Osteoblast (primary cell): Measurements from ENCODE around the gene GFI1. TPM values are rescaled to one million over a fixed set of nuclear protein-coding genes. Genes with fewer than 3 reads are reported as not detected.

ENCODE experiments used
- DNase-seq: peaks from one replicate; pipeline ENCODE4 v3.0.0; 2011; ENCODE audit warnings: low spot score, mixed read lengths; ENCODE audit not compliant: insufficient read length; ENCODE audit errors: missing footprints
- H2AFZ ChIP-seq: 2 replicates; pipeline ENCODE4 v1.6.0; 2011; ENCODE audit warnings: mild to moderate bottlenecking, low read length
- H3K27ac ChIP-seq: 2 replicates; pipeline ENCODE4 v1.5.1; 2011; ENCODE audit warnings: mild to moderate bottlenecking, low read depth, low read length, moderate library complexity
- H3K27me3 ChIP-seq: 2 replicates; pipeline ENCODE4 v1.6.0; 2012; ENCODE audit warnings: mild to moderate bottlenecking, control low read depth, inconsistent platforms, low read length, moderate library complexity; ENCODE audit not compliant: insufficient read depth
- H3K36me3 ChIP-seq: 2 replicates; pipeline ENCODE4 v1.5.1; 2011; ENCODE audit warnings: mild to moderate bottlenecking, low read length, control low read depth, moderate library complexity; ENCODE audit not compliant: insufficient read depth
- H3K4me1 ChIP-seq: 2 replicates; pipeline ENCODE4 v1.5.1; 2011; ENCODE audit warnings: mild to moderate bottlenecking, low read length, control low read depth, moderate library complexity; ENCODE audit not compliant: insufficient read depth
- H3K4me2 ChIP-seq: 2 replicates; pipeline ENCODE4 v1.6.0; 2011; ENCODE audit warnings: mild to moderate bottlenecking, low read length; ENCODE audit not compliant: insufficient read depth
- H3K4me3 ChIP-seq: fragments of 200-600 bp; sonication (generic); 3 replicates; pipeline ENCODE4 v1.5.1; 2012; ENCODE audit warnings: mild to moderate bottlenecking, low read length, inconsistent platforms; ENCODE audit not compliant: insufficient read depth
- H3K79me2 ChIP-seq: 2 replicates; pipeline ENCODE4 v1.6.0; 2012; ENCODE audit warnings: mild to moderate bottlenecking, low read length, control low read depth, inconsistent platforms; ENCODE audit not compliant: insufficient read depth
- H3K9me3 ChIP-seq: 2 replicates; pipeline ENCODE4 v1.5.1; 2011; ENCODE audit warnings: low read depth, low read length, control low read depth
- H4K20me1 ChIP-seq: 2 replicates; pipeline ENCODE4 v1.6.0; 2012; ENCODE audit warnings: mild to moderate bottlenecking, low read length, control low read depth; ENCODE audit not compliant: insufficient read depth
- CTCF ChIP-seq: IDR thresholded peaks from 2 replicates; pipeline ENCODE4 v1.5.1; 2011; ENCODE audit warnings: mild to moderate bottlenecking, low read depth, low read length, moderate library complexity; ENCODE audit errors: extremely low read depth
- total RNA-seq: library from RNA; depleted of rRNA; stranded (reverse); fragments of >200 nt; gene quantifications from 2 replicates; pipeline ENCODE4 v1.2.3, GENCODE V29; 2012

GFI1 gene
- total RNA-seq, 1 donor, result not detected

GRCh38 chr1:92503043-92503925, 16.6 kb upstream of the GFI1 start:
- no peak for TF ChIP-seq CTCF
- Histone ChIP-seq H2AFZ (peak overlapping the region; percentile 28), H3K4me3 (no peak overlapping the region), H3K27me3 (no peaks in the 10 kb centered on the region), H3K79me2 (no peaks in the 10 kb centered on the region), H3K4me1 (peaks cover 16% of the 10 kb centered on the region), H3K9me3 (no peaks in the 10 kb centered on the region), H3K4me2 (peak overlapping the region; percentile 42), H3K27ac (no peak overlapping the region), H4K20me1 (no peaks in the 10 kb centered on the region), H3K36me3 (no peaks in the 10 kb centered on the region)
- peak; percentile 30 for DNase-seq

GRCh38 chr1:92502247-92502646, 15.5 kb upstream of the GFI1 start:
- no peak for TF ChIP-seq CTCF
- no peaks in the 10 kb centered on the region for H3K79me2 ChIP-seq
- H3K36me3 ChIP-seq, result no peaks in the 10 kb centered on the region
- H3K27me3 ChIP-seq, result no peaks in the 10 kb centered on the region
- peak overlapping the region; percentile 32 for H3K4me2 ChIP-seq
- H3K9me3 ChIP-seq, result no peaks in the 10 kb centered on the region
- peak overlapping the region; percentile 10 for H3K27ac ChIP-seq
- peaks cover 16% of the 10 kb centered on the region for H3K4me1 ChIP-seq
- DNase-seq, result no peak
- no peak overlapping the region for H3K4me3 ChIP-seq
- H4K20me1 ChIP-seq, result no peaks in the 10 kb centered on the region
- H2AFZ ChIP-seq, result no peak overlapping the region

GRCh38 chr1:92500552-92500951, 13.8 kb upstream of the GFI1 start:
- Histone ChIP-seq H2AFZ (no peak overlapping the region), H3K27me3 (no peaks in the 10 kb centered on the region), H3K4me3 (no peak overlapping the region), H3K9me3 (no peaks in the 10 kb centered on the region), H3K4me1 (peaks cover 16% of the 10 kb centered on the region), H3K4me2 (no peak overlapping the region), H3K79me2 (no peaks in the 10 kb centered on the region), H3K27ac (no peak overlapping the region), H3K36me3 (no peaks in the 10 kb centered on the region), H4K20me1 (no peaks in the 10 kb centered on the region)
- DNase-seq, result no peak
- TF ChIP-seq CTCF, result no peak

GRCh38 chr1:92495392-92496063, 8.8 kb upstream of the GFI1 start:
- no peaks in the 10 kb centered on the region for H3K9me3 ChIP-seq
- H3K79me2 ChIP-seq, result no peaks in the 10 kb centered on the region
- no peak overlapping the region for H3K4me2 ChIP-seq
- TF ChIP-seq CTCF, result no peak
- no peak for DNase-seq
- H3K36me3 ChIP-seq, result no peaks in the 10 kb centered on the region
- no peak overlapping the region for H3K4me3 ChIP-seq
- H3K4me1 ChIP-seq, result no peaks in the 10 kb centered on the region
- H3K27me3 ChIP-seq, result peaks cover 8% of the 10 kb centered on the region
- H3K27ac ChIP-seq, result no peak overlapping the region
- H4K20me1 ChIP-seq, result no peaks in the 10 kb centered on the region
- H2AFZ ChIP-seq, result no peak overlapping the region
